WTC11 (cell line): Measurements from ENCODE around the gene CYYR1. TPM values are rescaled to one million over a fixed set of nuclear protein-coding genes. Genes with fewer than 3 reads are reported as not detected.

Source experiments
- ATAC-seq: fragments of 200-7000 bp; cut with Tn5 transposase; 2 replicates; pipeline ENCODE4 v1.10.0; 2021; ENCODE audit warnings: mild to moderate bottlenecking, moderate library complexity
- CTCF ChIA-PET: fragments of 300-600 bp; sonication (Branson Sonifier 250); formaldehyde crosslinking; loops from one replicate; lab custom pipeline; 2021; ENCODE audit warnings: antibody characterized with exemption; lab: Charles Lee
- POLR2A ChIA-PET: fragments of 350-600 bp; sonication (Branson Sonifier 250); formaldehyde crosslinking; loops from one replicate; lab custom pipeline; 2021; ENCODE audit warnings: antibody characterized with exemption; lab: Charles Lee
- DNase-seq: peaks from one replicate; pipeline ENCODE4 v3.0.0; 2021; ENCODE audit warnings: low spot score
- H3K27ac Mint-ChIP-seq: 2 replicates; pipeline ENCODE4 v1.8.0; 2021; ENCODE audit warnings: mixed read lengths
- H3K27me3 Mint-ChIP-seq: 2 replicates; pipeline ENCODE4 v1.8.0; 2021; ENCODE audit warnings: low read depth, mild to moderate bottlenecking, moderate library complexity, mixed read lengths
- H3K36me3 Mint-ChIP-seq: 2 replicates; pipeline ENCODE4 v1.8.0; 2021; ENCODE audit warnings: mixed read lengths
- H3K4me1 Mint-ChIP-seq: 2 replicates; pipeline ENCODE4 v1.8.0; 2022; ENCODE audit warnings: mixed read lengths
- H3K4me3 Mint-ChIP-seq: 2 replicates; pipeline ENCODE4 v1.8.0; 2021; ENCODE audit warnings: mild to moderate bottlenecking, moderate library complexity, mixed read lengths
- H3K9me3 Mint-ChIP-seq: 2 replicates; pipeline ENCODE4 v1.8.0; 2021; ENCODE audit warnings: mixed read lengths
- CBFB ChIP-seq: sonication (generic); formaldehyde crosslinking; IDR thresholded peaks from 2 replicates; pipeline ENCODE4 v1.8.1; 2022; ENCODE audit warnings: mild to moderate bottlenecking, low read depth, missing genetic modification reagents
- ESRRA ChIP-seq: sonication (generic); formaldehyde crosslinking; IDR thresholded peaks from 2 replicates; pipeline ENCODE4 v1.8.1; 2022; ENCODE audit warnings: mild to moderate bottlenecking, missing genetic modification reagents, borderline replicate concordance
- FOXP1 ChIP-seq: sonication (generic); formaldehyde crosslinking; IDR thresholded peaks from 2 replicates; pipeline ENCODE4 v1.8.0; 2022; ENCODE audit warnings: missing genetic modification reagents, mild to moderate bottlenecking, moderate library complexity, borderline replicate concordance
- JAZF1 ChIP-seq: fragments of 250-450 bp; sonication (Bioruptor Pico); IDR thresholded peaks from 2 replicates; pipeline ENCODE4 v1.9.0; 2021; ENCODE audit warnings: moderate library complexity, mild to moderate bottlenecking, inconsistent platforms
- JUN ChIP-seq: sonication (generic); formaldehyde crosslinking; IDR thresholded peaks from 2 replicates; pipeline ENCODE4 v1.8.0; 2023; ENCODE audit warnings: mild to moderate bottlenecking, missing genetic modification reagents
- MXD4 ChIP-seq: fragments of 250-450 bp; sonication (Bioruptor Pico); IDR thresholded peaks from 2 replicates; pipeline ENCODE4 v1.8.0; 2021; ENCODE audit warnings: mild to moderate bottlenecking, moderate library complexity, borderline replicate concordance
- SP1 ChIP-seq: sonication (generic); formaldehyde crosslinking; conservative IDR thresholded peaks from 2 replicates; pipeline ENCODE4 v1.8.1; 2022; ENCODE audit warnings: missing genetic modification reagents
- TEAD1 ChIP-seq: sonication (generic); formaldehyde crosslinking; IDR thresholded peaks from 2 replicates; pipeline ENCODE4 v1.8.0; 2022; ENCODE audit warnings: mild to moderate bottlenecking, missing genetic modification reagents
- ZNF263 ChIP-seq: sonication (generic); formaldehyde crosslinking; IDR thresholded peaks from 2 replicates; pipeline ENCODE4 v1.8.1; 2022; ENCODE audit warnings: low read depth, mild to moderate bottlenecking, moderate library complexity, missing genetic modification reagents
- ZNF671 ChIP-seq: fragments of 250-450 bp; sonication (Bioruptor Pico); IDR thresholded peaks from 2 replicates; pipeline ENCODE4 v1.8.0; 2021; ENCODE audit warnings: mild to moderate bottlenecking
- total RNA-seq: library from RNA; stranded (reverse); gene quantifications from 3 replicates; pipeline ENCODE4 v1.2.3, GENCODE V29; 2021
- TF ChIP-seq, protein P1 (sequence below): sonication (generic); formaldehyde crosslinking; IDR thresholded peaks from 2 replicates; pipeline ENCODE4 v1.8.0; 2022; ENCODE audit warnings: missing genetic modification reagents
- TF ChIP-seq, protein P2 (sequence below): sonication (generic); formaldehyde crosslinking; IDR thresholded peaks from 2 replicates; pipeline ENCODE4 v1.8.1; 2022; ENCODE audit warnings: missing genetic modification reagents, borderline replicate concordance
- TF ChIP-seq, protein P3 (sequence below): sonication (generic); formaldehyde crosslinking; IDR thresholded peaks from 2 replicates; pipeline ENCODE4 v1.8.0; 2023; ENCODE audit warnings: missing genetic modification reagents, mild to moderate bottlenecking, borderline replicate concordance
- TF ChIP-seq, protein P4 (sequence below): fragments of 250-450 bp; sonication (Bioruptor Pico); IDR thresholded peaks from 2 replicates; pipeline ENCODE4 v1.8.0; 2021; ENCODE audit warnings: mild to moderate bottlenecking
- TF ChIP-seq, protein P5 (sequence below): sonication (generic); formaldehyde crosslinking; IDR thresholded peaks from 2 replicates; pipeline ENCODE4 v1.8.1; 2022; ENCODE audit warnings: mild to moderate bottlenecking, missing genetic modification reagents, moderate library complexity, borderline replicate concordance
- TF ChIP-seq, protein P6 (sequence below): sonication (generic); formaldehyde crosslinking; IDR thresholded peaks from 2 replicates; pipeline ENCODE4 v1.8.0; 2022; ENCODE audit warnings: mild to moderate bottlenecking, missing genetic modification reagents
- TF ChIP-seq, protein P7 (sequence below): sonication (generic); formaldehyde crosslinking; IDR thresholded peaks from 2 replicates; pipeline ENCODE4 v1.8.1; 2023; ENCODE audit warnings: mild to moderate bottlenecking, missing genetic modification reagents, borderline replicate concordance

Gene CYYR1
- total RNA-seq, 1 experiment from 2014 or later: 29.3 TPM

DNA sequence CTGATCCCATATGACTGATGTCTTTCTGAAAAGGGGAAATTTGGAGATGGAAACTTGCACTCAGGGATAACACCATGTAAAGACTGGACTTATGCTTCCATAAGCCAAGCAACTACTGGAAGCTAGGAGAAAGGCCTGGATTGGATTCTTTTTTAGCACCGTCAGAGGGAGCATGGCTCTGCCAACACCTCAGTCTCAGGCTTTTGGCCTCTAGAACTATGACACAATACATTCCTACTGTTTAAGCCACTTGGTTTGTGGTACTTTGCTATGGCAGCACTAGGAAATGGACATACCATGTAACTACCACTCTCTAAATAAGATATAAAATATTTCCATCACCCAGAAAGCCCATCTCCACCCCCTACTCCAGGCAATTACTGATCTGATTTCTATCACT is 139.7 kb downstream of the CYYR1 start:
- no peak overlapping the region for H3K27ac Mint-ChIP-seq
- ATAC-seq (no peak), DNase-seq (no peak)
- POLR2A ChIA-PET: no interaction called here
- peaks cover 11% of the 10 kb centered on the region for H3K4me1 Mint-ChIP-seq
- CTCF ChIA-PET: no interaction called here
- H3K4me3 Mint-ChIP-seq: no peak overlapping the region
- no peaks in the 10 kb centered on the region; the same call in 1 of the 2 replicates for H3K27me3 Mint-ChIP-seq
- H3K36me3 Mint-ChIP-seq: no peaks in the 10 kb centered on the region
- peaks cover 3% of the 10 kb centered on the region for H3K9me3 Mint-ChIP-seq
- TF ChIP-seq TEAD1 (CRISPR knock-in tag): no peak
- TF ChIP-seq, protein P1, sequence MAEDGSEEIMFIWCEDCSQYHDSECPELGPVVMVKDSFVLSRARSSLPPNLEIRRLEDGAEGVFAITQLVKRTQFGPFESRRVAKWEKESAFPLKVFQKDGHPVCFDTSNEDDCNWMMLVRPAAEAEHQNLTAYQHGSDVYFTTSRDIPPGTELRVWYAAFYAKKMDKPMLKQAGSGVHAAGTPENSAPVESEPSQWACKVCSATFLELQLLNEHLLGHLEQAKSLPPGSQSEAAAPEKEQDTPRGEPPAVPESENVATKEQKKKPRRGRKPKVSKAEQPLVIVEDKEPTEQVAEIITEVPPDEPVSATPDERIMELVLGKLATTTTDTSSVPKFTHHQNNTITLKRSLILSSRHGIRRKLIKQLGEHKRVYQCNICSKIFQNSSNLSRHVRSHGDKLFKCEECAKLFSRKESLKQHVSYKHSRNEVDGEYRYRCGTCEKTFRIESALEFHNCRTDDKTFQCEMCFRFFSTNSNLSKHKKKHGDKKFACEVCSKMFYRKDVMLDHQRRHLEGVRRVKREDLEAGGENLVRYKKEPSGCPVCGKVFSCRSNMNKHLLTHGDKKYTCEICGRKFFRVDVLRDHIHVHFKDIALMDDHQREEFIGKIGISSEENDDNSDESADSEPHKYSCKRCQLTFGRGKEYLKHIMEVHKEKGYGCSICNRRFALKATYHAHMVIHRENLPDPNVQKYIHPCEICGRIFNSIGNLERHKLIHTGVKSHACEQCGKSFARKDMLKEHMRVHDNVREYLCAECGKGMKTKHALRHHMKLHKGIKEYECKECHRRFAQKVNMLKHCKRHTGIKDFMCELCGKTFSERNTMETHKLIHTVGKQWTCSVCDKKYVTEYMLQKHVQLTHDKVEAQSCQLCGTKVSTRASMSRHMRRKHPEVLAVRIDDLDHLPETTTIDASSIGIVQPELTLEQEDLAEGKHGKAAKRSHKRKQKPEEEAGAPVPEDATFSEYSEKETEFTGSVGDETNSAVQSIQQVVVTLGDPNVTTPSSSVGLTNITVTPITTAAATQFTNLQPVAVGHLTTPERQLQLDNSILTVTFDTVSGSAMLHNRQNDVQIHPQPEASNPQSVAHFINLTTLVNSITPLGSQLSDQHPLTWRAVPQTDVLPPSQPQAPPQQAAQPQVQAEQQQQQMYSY (CRISPR knock-in tag): no peak
- no peak for TF ChIP-seq JUN
- TF ChIP-seq ZNF671 (CRISPR knock-in tag): no peak
- TF ChIP-seq FOXP1 (CRISPR knock-in tag): no peak
- TF ChIP-seq, protein P2, sequence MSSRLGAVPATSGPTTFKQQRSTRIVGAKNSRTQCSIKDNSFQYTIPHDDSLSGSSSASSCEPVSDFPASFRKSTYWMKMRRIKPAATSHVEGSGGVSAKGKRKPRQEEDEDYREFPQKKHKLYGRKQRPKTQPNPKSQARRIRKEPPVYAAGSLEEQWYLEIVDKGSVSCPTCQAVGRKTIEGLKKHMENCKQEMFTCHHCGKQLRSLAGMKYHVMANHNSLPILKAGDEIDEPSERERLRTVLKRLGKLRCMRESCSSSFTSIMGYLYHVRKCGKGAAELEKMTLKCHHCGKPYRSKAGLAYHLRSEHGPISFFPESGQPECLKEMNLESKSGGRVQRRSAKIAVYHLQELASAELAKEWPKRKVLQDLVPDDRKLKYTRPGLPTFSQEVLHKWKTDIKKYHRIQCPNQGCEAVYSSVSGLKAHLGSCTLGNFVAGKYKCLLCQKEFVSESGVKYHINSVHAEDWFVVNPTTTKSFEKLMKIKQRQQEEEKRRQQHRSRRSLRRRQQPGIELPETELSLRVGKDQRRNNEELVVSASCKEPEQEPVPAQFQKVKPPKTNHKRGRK (CRISPR knock-in tag): no peak
- no peak for TF ChIP-seq JAZF1 (CRISPR knock-in tag)
- TF ChIP-seq MXD4 (CRISPR knock-in tag): no peak
- TF ChIP-seq, protein P3, sequence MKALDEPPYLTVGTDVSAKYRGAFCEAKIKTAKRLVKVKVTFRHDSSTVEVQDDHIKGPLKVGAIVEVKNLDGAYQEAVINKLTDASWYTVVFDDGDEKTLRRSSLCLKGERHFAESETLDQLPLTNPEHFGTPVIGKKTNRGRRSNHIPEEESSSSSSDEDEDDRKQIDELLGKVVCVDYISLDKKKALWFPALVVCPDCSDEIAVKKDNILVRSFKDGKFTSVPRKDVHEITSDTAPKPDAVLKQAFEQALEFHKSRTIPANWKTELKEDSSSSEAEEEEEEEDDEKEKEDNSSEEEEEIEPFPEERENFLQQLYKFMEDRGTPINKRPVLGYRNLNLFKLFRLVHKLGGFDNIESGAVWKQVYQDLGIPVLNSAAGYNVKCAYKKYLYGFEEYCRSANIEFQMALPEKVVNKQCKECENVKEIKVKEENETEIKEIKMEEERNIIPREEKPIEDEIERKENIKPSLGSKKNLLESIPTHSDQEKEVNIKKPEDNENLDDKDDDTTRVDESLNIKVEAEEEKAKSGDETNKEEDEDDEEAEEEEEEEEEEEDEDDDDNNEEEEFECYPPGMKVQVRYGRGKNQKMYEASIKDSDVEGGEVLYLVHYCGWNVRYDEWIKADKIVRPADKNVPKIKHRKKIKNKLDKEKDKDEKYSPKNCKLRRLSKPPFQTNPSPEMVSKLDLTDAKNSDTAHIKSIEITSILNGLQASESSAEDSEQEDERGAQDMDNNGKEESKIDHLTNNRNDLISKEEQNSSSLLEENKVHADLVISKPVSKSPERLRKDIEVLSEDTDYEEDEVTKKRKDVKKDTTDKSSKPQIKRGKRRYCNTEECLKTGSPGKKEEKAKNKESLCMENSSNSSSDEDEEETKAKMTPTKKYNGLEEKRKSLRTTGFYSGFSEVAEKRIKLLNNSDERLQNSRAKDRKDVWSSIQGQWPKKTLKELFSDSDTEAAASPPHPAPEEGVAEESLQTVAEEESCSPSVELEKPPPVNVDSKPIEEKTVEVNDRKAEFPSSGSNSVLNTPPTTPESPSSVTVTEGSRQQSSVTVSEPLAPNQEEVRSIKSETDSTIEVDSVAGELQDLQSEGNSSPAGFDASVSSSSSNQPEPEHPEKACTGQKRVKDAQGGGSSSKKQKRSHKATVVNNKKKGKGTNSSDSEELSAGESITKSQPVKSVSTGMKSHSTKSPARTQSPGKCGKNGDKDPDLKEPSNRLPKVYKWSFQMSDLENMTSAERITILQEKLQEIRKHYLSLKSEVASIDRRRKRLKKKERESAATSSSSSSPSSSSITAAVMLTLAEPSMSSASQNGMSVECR: no peak
- TF ChIP-seq, protein P4, sequence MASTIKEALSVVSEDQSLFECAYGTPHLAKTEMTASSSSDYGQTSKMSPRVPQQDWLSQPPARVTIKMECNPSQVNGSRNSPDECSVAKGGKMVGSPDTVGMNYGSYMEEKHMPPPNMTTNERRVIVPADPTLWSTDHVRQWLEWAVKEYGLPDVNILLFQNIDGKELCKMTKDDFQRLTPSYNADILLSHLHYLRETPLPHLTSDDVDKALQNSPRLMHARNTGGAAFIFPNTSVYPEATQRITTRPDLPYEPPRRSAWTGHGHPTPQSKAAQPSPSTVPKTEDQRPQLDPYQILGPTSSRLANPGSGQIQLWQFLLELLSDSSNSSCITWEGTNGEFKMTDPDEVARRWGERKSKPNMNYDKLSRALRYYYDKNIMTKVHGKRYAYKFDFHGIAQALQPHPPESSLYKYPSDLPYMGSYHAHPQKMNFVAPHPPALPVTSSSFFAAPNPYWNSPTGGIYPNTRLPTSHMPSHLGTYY (CRISPR knock-in tag): no peak
- no peak for TF ChIP-seq ESRRA (CRISPR knock-in tag)
- TF ChIP-seq SP1 (CRISPR knock-in tag): no peak
- TF ChIP-seq, all 79 proteins: peak for 0

DNA sequence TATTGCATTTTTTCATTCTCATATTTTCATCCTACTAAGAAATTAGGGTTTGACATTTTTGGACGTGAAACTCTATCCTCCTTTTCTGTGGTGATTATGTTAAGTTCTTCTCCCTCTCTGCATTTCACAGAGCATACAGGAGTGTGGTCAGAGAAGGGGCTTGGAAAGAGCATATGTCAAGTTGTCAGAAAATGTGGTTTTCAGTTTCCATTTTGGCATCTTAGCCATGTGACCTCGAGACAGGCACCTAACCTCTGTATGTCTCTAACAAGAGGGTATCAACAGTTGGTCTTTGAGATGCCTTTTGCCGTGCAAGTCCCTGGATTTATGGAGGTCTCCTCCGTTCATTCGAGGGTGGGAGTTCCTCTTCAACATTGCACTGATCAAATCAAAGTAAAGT is 140.7 kb downstream of the CYYR1 start:
- Mint-ChIP-seq H3K27ac (no peak overlapping the region), H3K4me3 (no peak overlapping the region), H3K27me3 (no peaks in the 10 kb centered on the region; the same call in none of the 2 replicates), H3K4me1 (peaks cover 2% of the 10 kb centered on the region), H3K9me3 (no peaks in the 10 kb centered on the region), H3K36me3 (no peaks in the 10 kb centered on the region)
- DNase-seq (no peak), ATAC-seq (no peak)
- TF ChIP-seq ZNF263 (no peak), CBFB (no peak)
- TF ChIP-seq, protein P5, sequence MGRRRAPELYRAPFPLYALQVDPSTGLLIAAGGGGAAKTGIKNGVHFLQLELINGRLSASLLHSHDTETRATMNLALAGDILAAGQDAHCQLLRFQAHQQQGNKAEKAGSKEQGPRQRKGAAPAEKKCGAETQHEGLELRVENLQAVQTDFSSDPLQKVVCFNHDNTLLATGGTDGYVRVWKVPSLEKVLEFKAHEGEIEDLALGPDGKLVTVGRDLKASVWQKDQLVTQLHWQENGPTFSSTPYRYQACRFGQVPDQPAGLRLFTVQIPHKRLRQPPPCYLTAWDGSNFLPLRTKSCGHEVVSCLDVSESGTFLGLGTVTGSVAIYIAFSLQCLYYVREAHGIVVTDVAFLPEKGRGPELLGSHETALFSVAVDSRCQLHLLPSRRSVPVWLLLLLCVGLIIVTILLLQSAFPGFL (CRISPR knock-in tag): no peak
- TF ChIP-seq, protein P6, sequence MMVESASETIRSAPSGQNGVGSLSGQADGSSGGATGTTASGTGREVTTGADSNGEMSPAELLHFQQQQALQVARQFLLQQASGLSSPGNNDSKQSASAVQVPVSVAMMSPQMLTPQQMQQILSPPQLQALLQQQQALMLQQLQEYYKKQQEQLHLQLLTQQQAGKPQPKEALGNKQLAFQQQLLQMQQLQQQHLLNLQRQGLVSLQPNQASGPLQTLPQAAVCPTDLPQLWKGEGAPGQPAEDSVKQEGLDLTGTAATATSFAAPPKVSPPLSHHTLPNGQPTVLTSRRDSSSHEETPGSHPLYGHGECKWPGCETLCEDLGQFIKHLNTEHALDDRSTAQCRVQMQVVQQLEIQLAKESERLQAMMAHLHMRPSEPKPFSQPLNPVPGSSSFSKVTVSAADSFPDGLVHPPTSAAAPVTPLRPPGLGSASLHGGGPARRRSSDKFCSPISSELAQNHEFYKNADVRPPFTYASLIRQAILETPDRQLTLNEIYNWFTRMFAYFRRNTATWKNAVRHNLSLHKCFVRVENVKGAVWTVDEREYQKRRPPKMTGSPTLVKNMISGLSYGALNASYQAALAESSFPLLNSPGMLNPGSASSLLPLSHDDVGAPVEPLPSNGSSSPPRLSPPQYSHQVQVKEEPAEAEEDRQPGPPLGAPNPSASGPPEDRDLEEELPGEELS: no peak
- TF ChIP-seq, protein P7, sequence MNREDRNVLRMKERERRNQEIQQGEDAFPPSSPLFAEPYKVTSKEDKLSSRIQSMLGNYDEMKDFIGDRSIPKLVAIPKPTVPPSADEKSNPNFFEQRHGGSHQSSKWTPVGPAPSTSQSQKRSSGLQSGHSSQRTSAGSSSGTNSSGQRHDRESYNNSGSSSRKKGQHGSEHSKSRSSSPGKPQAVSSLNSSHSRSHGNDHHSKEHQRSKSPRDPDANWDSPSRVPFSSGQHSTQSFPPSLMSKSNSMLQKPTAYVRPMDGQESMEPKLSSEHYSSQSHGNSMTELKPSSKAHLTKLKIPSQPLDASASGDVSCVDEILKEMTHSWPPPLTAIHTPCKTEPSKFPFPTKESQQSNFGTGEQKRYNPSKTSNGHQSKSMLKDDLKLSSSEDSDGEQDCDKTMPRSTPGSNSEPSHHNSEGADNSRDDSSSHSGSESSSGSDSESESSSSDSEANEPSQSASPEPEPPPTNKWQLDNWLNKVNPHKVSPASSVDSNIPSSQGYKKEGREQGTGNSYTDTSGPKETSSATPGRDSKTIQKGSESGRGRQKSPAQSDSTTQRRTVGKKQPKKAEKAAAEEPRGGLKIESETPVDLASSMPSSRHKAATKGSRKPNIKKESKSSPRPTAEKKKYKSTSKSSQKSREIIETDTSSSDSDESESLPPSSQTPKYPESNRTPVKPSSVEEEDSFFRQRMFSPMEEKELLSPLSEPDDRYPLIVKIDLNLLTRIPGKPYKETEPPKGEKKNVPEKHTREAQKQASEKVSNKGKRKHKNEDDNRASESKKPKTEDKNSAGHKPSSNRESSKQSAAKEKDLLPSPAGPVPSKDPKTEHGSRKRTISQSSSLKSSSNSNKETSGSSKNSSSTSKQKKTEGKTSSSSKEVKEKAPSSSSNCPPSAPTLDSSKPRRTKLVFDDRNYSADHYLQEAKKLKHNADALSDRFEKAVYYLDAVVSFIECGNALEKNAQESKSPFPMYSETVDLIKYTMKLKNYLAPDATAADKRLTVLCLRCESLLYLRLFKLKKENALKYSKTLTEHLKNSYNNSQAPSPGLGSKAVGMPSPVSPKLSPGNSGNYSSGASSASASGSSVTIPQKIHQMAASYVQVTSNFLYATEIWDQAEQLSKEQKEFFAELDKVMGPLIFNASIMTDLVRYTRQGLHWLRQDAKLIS (CRISPR knock-in tag): no peak
- ChIA-PET CTCF (no interaction called here), POLR2A (no interaction called here)
